Measurements from ENCODE around the gene PIK3IP1. TPM values are rescaled to one million over a fixed set of nuclear protein-coding genes. Genes with fewer than 3 reads are reported as not detected.

Gene PIK3IP1
- total RNA-seq, 1 donor from 2014 or later, result 10.3 TPM

- peak overlapping the region; percentile 15 for H3K27ac Mint-ChIP-seq (ENCODE audit: unreplicated experiment)
- no peaks in the 10 kb centered on the region for H3K27me3 Mint-ChIP-seq (ENCODE audit: unreplicated experiment)
- TF ChIP-seq CTCF (IDR thresholded peaks at IDR 0.05), result no peak
- no peak overlapping the region for H3K4me3 Mint-ChIP-seq (ENCODE audit: unreplicated experiment)
- peaks cover 51% of the 10 kb centered on the region for H3K36me3 Mint-ChIP-seq (ENCODE audit: unreplicated experiment)
- H3K9me3 Mint-ChIP-seq (ENCODE audit: unreplicated experiment), result no peaks in the 10 kb centered on the region
- H3K4me1 Mint-ChIP-seq (ENCODE audit: unreplicated experiment), result peaks cover 8% of the 10 kb centered on the region
- DNase-seq (ENCODE audit: extremely low spot score, unreplicated experiment), result no peak
Measured at GRCh38 chr22:31271485-31271884, 20.8 kb downstream of the PIK3IP1 start.

- no peak for TF ChIP-seq CTCF (IDR thresholded peaks at IDR 0.05)
- Mint-ChIP-seq H3K27ac (ENCODE audit: unreplicated experiment) (peak overlapping the region; percentile 15), H3K36me3 (ENCODE audit: unreplicated experiment) (peaks cover 53% of the 10 kb centered on the region), H3K27me3 (ENCODE audit: unreplicated experiment) (no peaks in the 10 kb centered on the region), H3K4me3 (ENCODE audit: unreplicated experiment) (no peak overlapping the region), H3K9me3 (ENCODE audit: unreplicated experiment) (no peaks in the 10 kb centered on the region), H3K4me1 (ENCODE audit: unreplicated experiment) (peaks cover 8% of the 10 kb centered on the region)
- no peak for DNase-seq (ENCODE audit: extremely low spot score, unreplicated experiment)
Measured at GRCh38 chr22:31271026-31271425, 21.3 kb downstream of the PIK3IP1 start.

DNA sequence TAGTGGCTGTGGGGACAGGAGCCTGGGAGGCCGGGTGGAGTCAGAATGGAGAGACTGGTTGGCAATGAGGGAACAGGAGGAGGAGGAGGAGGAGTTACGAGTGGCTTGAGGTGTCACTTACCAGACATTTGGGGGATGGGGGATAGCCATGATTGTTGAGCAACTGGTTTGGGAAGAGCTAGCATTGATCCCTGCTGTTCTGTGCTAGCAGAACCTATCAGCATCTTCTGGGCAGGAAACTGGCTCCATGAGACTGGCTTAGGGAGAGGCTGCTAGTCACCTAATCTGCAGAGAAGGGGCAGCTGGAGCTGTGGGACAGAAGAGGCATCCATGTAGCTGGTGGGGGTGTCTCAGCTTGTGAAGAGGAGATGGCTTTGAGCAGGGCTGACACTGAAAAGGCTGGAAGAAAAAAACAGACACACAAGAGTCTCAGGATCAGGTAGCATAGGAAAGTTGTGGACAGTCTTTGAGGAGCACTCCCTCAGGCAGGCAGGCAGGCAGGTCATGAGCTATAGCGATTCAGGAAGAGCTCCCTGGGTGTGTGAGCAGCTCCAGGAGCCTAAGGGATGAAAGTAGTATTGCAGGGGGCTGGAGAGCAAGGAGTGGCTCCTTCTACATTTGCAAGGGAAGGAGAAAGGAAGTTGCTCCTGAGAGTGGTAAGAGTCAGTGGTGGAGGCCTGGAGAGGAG is 22.3 kb downstream of the PIK3IP1 start:
- H3K36me3 Mint-ChIP-seq (ENCODE audit: unreplicated experiment), result peaks cover 50% of the 10 kb centered on the region
- no peak for TF ChIP-seq CTCF (IDR thresholded peaks at IDR 0.05)
- no peaks in the 10 kb centered on the region for H3K27me3 Mint-ChIP-seq (ENCODE audit: unreplicated experiment)
- no peaks in the 10 kb centered on the region for H3K9me3 Mint-ChIP-seq (ENCODE audit: unreplicated experiment)
- H3K4me3 Mint-ChIP-seq (ENCODE audit: unreplicated experiment), result no peak overlapping the region
- H3K4me1 Mint-ChIP-seq (ENCODE audit: unreplicated experiment), result peaks cover 8% of the 10 kb centered on the region
- H3K27ac Mint-ChIP-seq (ENCODE audit: unreplicated experiment), result peak overlapping the region; percentile 12
- DNase-seq (ENCODE audit: extremely low spot score, unreplicated experiment), result no peak

DNA sequence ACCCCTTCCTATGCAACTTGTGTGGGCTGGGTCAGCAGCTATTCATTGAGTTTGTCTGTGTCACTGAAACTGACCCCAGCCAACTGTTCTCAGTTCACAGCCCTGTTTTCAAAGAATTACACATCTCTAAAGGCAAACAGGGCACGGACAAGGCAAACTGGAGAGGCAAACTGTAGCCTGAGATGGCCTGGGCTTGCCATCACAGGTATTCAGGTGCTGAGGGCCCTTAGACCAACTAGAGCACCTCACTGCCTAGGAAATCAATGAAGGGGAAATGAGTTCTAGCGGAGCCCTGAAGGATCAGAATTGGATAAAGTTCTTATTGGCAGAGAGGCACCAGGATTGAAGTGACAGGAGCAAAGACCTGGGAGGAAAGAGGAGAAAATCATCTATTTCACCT is 24.0 kb downstream of the PIK3IP1 start:
- no peak for DNase-seq (ENCODE audit: extremely low spot score, unreplicated experiment)
- H3K9me3 Mint-ChIP-seq (ENCODE audit: unreplicated experiment), result no peaks in the 10 kb centered on the region
- TF ChIP-seq CTCF (IDR thresholded peaks at IDR 0.05), result no peak
- no peaks in the 10 kb centered on the region for H3K27me3 Mint-ChIP-seq (ENCODE audit: unreplicated experiment)
- peaks cover 8% of the 10 kb centered on the region for H3K4me1 Mint-ChIP-seq (ENCODE audit: unreplicated experiment)
- H3K27ac Mint-ChIP-seq (ENCODE audit: unreplicated experiment), result no peak overlapping the region
- peaks cover 44% of the 10 kb centered on the region for H3K36me3 Mint-ChIP-seq (ENCODE audit: unreplicated experiment)
- no peak overlapping the region for H3K4me3 Mint-ChIP-seq (ENCODE audit: unreplicated experiment)

GRCh38 chr22:31263896-31264640 is 28.2 kb downstream of the PIK3IP1 start:
- no peak for DNase-seq (ENCODE audit: extremely low spot score, unreplicated experiment)
- Mint-ChIP-seq H3K4me3 (ENCODE audit: unreplicated experiment) (no peak overlapping the region), H3K9me3 (ENCODE audit: unreplicated experiment) (no peaks in the 10 kb centered on the region), H3K4me1 (ENCODE audit: unreplicated experiment) (no peaks in the 10 kb centered on the region), H3K36me3 (ENCODE audit: unreplicated experiment) (peaks cover 53% of the 10 kb centered on the region), H3K27me3 (ENCODE audit: unreplicated experiment) (no peaks in the 10 kb centered on the region), H3K27ac (ENCODE audit: unreplicated experiment) (no peak overlapping the region)
- TF ChIP-seq CTCF (IDR thresholded peaks at IDR 0.05), result no peak

Data from osteocyte (in vitro differentiated cells).